Endothelial cell of umbilical vein (primary cell): ENCODE results near the gene OMA1. TPM values are rescaled to one million over a fixed set of nuclear protein-coding genes. Genes with fewer than 3 reads are reported as not detected.

Experiments used
- BruUV-seq: library from RNA; stranded (reverse); fragments of 400-500 nt; replicated peaks from 2 replicates; lab custom pipeline; 2021; lab: Mats Ljungman, UMichigan
- CTCF ChIA-PET: fragments of 300-600, 350-600 bp; sonication (Branson Sonifier 250); formaldehyde crosslinking; loops from one replicate; lab custom pipeline; 2021; ENCODE audit warnings: antibody characterized with exemption, inconsistent platforms; lab: Charles Lee
- POLR2A ChIA-PET: fragments of 300-600, 350-600 bp; sonication (Branson Sonifier 250); formaldehyde crosslinking; loops from one replicate; lab custom pipeline; 2021; ENCODE audit warnings: antibody characterized with exemption, inconsistent platforms; lab: Charles Lee
- DNase-seq: peaks from one replicate; pipeline ENCODE4 v3.0.0-alpha.2; 2011; ENCODE audit warnings: low read depth, low spot score
- FAIRE-seq: peaks from 2 replicates; lab custom pipeline; 2011; peaks lifted over from hg19 to GRCh38; lab: Jason Lieb, UNC
- H2AFZ ChIP-seq: 2 replicates; pipeline ENCODE4 v1.6.0; 2012; ENCODE audit warnings: low read depth, low read length, control low read depth, inconsistent platforms
- H3K27ac ChIP-seq: 2 replicates; pipeline ENCODE4 v1.5.1; 2011; ENCODE audit warnings: low read depth, mild to moderate bottlenecking, control low read depth, low read length, moderate library complexity; ENCODE audit not compliant: insufficient read depth
- H3K27me3 ChIP-seq, 2 experiments: 2 replicates each; pipeline versions ENCODE4 v1.6.0 to v1.6.1; 2011; ENCODE audit warnings: low read length in 2 of 2, mixed read lengths in 1 of 2; ENCODE audit not compliant: control insufficient read depth in 2 of 2, insufficient read depth in 2 of 2
- H3K36me3 ChIP-seq, 2 experiments: 2 replicates in 1 of 2; 3 replicates in 1 of 2; pipeline ENCODE4 v1.5.1; 2011; ENCODE audit warnings: low read length in 2 of 2, mild to moderate bottlenecking in 1 of 2, moderate library complexity in 1 of 2; ENCODE audit not compliant: control insufficient read depth in 2 of 2, insufficient read depth in 2 of 2; ENCODE audit errors: extremely low read depth in 1 of 2
- H3K4me1 ChIP-seq: 3 replicates; pipeline ENCODE4 v1.5.1; 2011; ENCODE audit warnings: mild to moderate bottlenecking, low read length; ENCODE audit not compliant: control insufficient read depth, insufficient read depth; ENCODE audit errors: extremely low read depth
- H3K4me2 ChIP-seq: 2 replicates; pipeline ENCODE4 v1.6.1; 2011; ENCODE audit warnings: low read length, control low read depth, mixed read lengths; ENCODE audit not compliant: insufficient read depth
- H3K4me3 ChIP-seq, 3 experiments: fragments of 200-600 bp in 1 of 3; sonication (generic), shearing (Covaris generic) in 1 of 3; replicated peaks in 1 of 3; 2 replicates each; pipeline ENCODE4 v1.5.1; 2011 to 2016; ENCODE audit warnings: control low read depth in 3 of 3, low read length in 3 of 3, mild to moderate bottlenecking in 2 of 3, inconsistent platforms in 1 of 3, low read depth in 1 of 3, moderate library complexity in 1 of 3; ENCODE audit not compliant: insufficient read depth in 1 of 3
- H3K79me2 ChIP-seq: 2 replicates; pipeline ENCODE4 v1.6.0; 2012; ENCODE audit warnings: low read length, inconsistent platforms; ENCODE audit not compliant: control insufficient read depth, insufficient read depth
- H3K9ac ChIP-seq: replicated peaks from 2 replicates; pipeline ENCODE3; 2011; ENCODE audit warnings: low read length, control low read depth; ENCODE audit not compliant: insufficient read depth; ENCODE audit errors: extremely low read depth
- H3K9me1 ChIP-seq: replicated peaks from 3 replicates; pipeline ENCODE4 v1.6.0; 2011; ENCODE audit warnings: mild to moderate bottlenecking, low read length; ENCODE audit not compliant: control insufficient read depth, insufficient read depth; ENCODE audit errors: extremely low read depth
- H3K9me3 ChIP-seq: replicated peaks from 2 replicates; pipeline ENCODE4 v1.5.1; 2012; ENCODE audit warnings: low read length, inconsistent platforms; ENCODE audit not compliant: control insufficient read depth, insufficient read depth
- H4K20me1 ChIP-seq: replicated peaks from 2 replicates; pipeline ENCODE3; 2011; ENCODE audit warnings: mild to moderate bottlenecking, low read length; ENCODE audit not compliant: control insufficient read depth, insufficient read depth; ENCODE audit errors: extremely low read depth
- FOS ChIP-seq: IDR thresholded peaks from 2 replicates; pipeline ENCODE4 v1.6.1; 2011; ENCODE audit warnings: mild to moderate bottlenecking, low read length, moderate library complexity, borderline replicate concordance; ENCODE audit not compliant: insufficient read depth
- GATA2 ChIP-seq: IDR thresholded peaks from 2 replicates; pipeline ENCODE4 v1.7.0; 2011; ENCODE audit warnings: low read depth, mild to moderate bottlenecking, moderate library complexity, mixed read lengths, low read length; ENCODE audit not compliant: insufficient read length, insufficient read depth
- MAX ChIP-seq: IDR thresholded peaks from 2 replicates; pipeline ENCODE4 v1.6.1; 2011; ENCODE audit not compliant: insufficient read depth, insufficient read length
- POLR2A ChIP-seq: IDR thresholded peaks from 2 replicates; pipeline ENCODE4 v1.6.1; 2012; ENCODE audit warnings: low read depth, mild to moderate bottlenecking, control low read depth, low read length
- dilution Hi-C: fragments of 300-500 bp; cut with MboI; formaldehyde crosslinking; loops from one replicate; pipeline ENCODE4 v1.15.0; 2019; ENCODE audit warnings: low sequenced_read_pairs; ENCODE audit not compliant: extremely low pct_ligation_motif_present
- intact Hi-C: fragments of 100-400 bp; cut with micrococcal nuclease; formaldehyde crosslinking; loops from one replicate; pipeline ENCODE4 v1.10.0; 2022
- polyA plus RNA-seq, 4 experiments: library from polyadenylated mRNA; depleted of rRNA in 3 of 4; stranded (reverse) in 3 of 4; unstranded in 1 of 4; fragments of >200 nt; gene quantifications; 2 replicates each; pipeline versions ENCODE4 v1.2.1 to v1.2.3, GENCODE V29; 2011 to 2012; ENCODE audit warnings: missing spikeins in 1 of 4
- total RNA-seq: library from RNA; stranded (reverse); gene quantifications from 2 replicates; pipeline ENCODE4 v1.2.3, GENCODE V29; 2021
- TF ChIP-seq, protein P1 (sequence below), 2 donors: IDR thresholded peaks; 1 replicate in 1 of 2; 2 replicates in 1 of 2; pipeline ENCODE4 v1.5.1; 2011; ENCODE audit warnings: low read length in 2 of 2, mild to moderate bottlenecking in 2 of 2, moderate library complexity in 2 of 2, control low read depth in 1 of 2, inconsistent platforms in 1 of 2, low read depth in 1 of 2; ENCODE audit not compliant: insufficient read depth in 1 of 2; ENCODE audit errors: extremely low read depth in 1 of 2

Gene OMA1
- total and polyA plus RNA-seq, 2 donors (not counting 3 experiments of a cell fraction or from before 2014, with no cell fraction given), result 4.0 to 4.6 TPM

GRCh38 chr1:58545591-58546519 lies 671 bp downstream of the OMA1 start:
- ChIA-PET CTCF (interaction anchor here (0.6 to 5.1 kb wide), 20 partner anchors 8 to 1714 kb away, joined by 3 to 73 read pairs (median 6); no protein-coding TSS in a partner anchor), POLR2A (interaction anchor here (0.6 to 1.2 kb wide), 8 partner anchors 17 to 1720 kb away, joined by 3 to 5 read pairs (median 3); no protein-coding TSS in a partner anchor)
- H3K4me2 ChIP-seq, result peak overlapping the region; percentile 95
- BruUV-seq, result TSS peak; percentile 72
- no peaks in the 10 kb centered on the region for H3K9me1 ChIP-seq
- FAIRE-seq (peak; percentile 64), DNase-seq (peak; percentile 71)
- H3K27me3 ChIP-seq, result peaks cover 2 to 4% of the 10 kb centered on the region in 2 experiments
- H3K36me3 ChIP-seq, result no peaks in the 10 kb centered on the region
- intact Hi-C loops (loop anchor here (1.0 to 10.0 kb wide), 11 partner anchors 30 to 1714 kb away; partner anchors contain the start of gene C8B), dilution Hi-C loops (no loop called here)
- peak overlapping the region; percentile 84 for H3K27ac ChIP-seq
- no peak for TF ChIP-seq FOS
- no peak for TF ChIP-seq GATA2
- no peak for TF ChIP-seq MAX
- TF ChIP-seq POLR2A, result peak; percentile 68
- TF ChIP-seq, protein P1, sequence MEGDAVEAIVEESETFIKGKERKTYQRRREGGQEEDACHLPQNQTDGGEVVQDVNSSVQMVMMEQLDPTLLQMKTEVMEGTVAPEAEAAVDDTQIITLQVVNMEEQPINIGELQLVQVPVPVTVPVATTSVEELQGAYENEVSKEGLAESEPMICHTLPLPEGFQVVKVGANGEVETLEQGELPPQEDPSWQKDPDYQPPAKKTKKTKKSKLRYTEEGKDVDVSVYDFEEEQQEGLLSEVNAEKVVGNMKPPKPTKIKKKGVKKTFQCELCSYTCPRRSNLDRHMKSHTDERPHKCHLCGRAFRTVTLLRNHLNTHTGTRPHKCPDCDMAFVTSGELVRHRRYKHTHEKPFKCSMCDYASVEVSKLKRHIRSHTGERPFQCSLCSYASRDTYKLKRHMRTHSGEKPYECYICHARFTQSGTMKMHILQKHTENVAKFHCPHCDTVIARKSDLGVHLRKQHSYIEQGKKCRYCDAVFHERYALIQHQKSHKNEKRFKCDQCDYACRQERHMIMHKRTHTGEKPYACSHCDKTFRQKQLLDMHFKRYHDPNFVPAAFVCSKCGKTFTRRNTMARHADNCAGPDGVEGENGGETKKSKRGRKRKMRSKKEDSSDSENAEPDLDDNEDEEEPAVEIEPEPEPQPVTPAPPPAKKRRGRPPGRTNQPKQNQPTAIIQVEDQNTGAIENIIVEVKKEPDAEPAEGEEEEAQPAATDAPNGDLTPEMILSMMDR (IDR thresholded peaks at IDR 0.05; ENCODE audit: extremely low read depth in 1 of 2, insufficient read depth in 1 of 2, low read depth in 1 of 2, low read length in 2 of 2), result no peak
- peak overlapping the region; percentile 87 for H2AFZ ChIP-seq
- no peaks in the 10 kb centered on the region for H3K9me3 ChIP-seq
- H3K4me1 ChIP-seq, result peaks cover 4% of the 10 kb centered on the region
- H3K79me2 ChIP-seq, result no peaks in the 10 kb centered on the region
- no peaks in the 10 kb centered on the region for H4K20me1 ChIP-seq
- peak overlapping the region; percentile 93 for H3K9ac ChIP-seq
- peak overlapping the region; percentile 73 to 95 (median 76) for H3K4me3 ChIP-seq
